NCI-H2171 (cell line): ENCODE results near the gene BMPR1B.

Experiments
- DNase-seq: peaks from one replicate; lab custom pipeline; 2025; lab: John Stamatoyannopoulos, UW

Gene BMPR1B

GRCh38 chr4:94757192-94758140 is at the start of gene BMPR1B:
Gene BMPR1B, plus strand, starts transcription at chr4:94757955. Its CDS starts 346,470 bp downstream, at chr4:95104425.
- peak; percentile 46 for DNase-seq

GRCh38 chr4:94711635-94712034 is 46.1 kb upstream of the BMPR1B start:
- DNase-seq: no peak

DNA sequence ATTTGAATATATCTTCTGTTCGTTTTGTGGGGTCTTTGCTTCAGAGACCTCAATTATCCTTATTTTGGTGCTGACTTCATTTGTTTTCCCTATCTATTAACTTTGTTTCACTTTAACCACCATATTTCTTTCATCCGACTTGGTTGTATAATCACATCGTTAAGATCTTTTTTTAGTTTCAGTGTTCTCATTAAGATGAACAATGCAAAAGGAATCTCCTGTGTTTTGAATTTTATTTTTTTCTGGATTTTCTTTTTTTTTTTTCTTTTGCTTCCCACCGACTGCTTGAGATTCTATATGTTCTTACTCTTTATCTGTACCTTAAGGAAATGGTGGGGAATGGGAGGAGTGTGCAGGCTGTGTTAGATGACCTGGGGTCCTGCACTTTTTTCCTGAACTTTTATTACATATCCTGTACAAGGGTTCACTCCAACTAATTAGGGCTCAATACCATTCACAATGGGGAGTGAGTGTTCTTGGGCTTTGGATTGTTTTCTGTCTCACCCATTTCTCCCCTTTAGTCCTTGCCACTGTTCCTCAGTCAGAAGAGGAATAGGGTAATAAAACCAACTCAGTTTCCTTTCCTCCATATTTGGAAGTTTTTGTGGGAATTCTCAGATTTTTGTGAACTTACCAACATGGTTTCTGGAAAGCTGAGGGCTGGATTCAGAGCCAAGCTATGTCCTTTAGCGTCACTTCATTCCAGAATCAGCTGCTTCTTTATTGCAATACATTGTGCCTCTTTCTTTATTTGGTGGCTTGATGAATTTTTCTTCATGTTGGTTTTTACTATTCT is 43.2 kb upstream of the BMPR1B start:
- DNase-seq: no peak

GRCh38 chr4:94715726-94716125 is 42.0 kb upstream of the BMPR1B start:
- no peak for DNase-seq

GRCh38 chr4:94721310-94721709 is 36.4 kb upstream of the BMPR1B start:
- no peak for DNase-seq

GRCh38 chr4:94722270-94722669 is 35.5 kb upstream of the BMPR1B start:
- no peak for DNase-seq

DNA sequence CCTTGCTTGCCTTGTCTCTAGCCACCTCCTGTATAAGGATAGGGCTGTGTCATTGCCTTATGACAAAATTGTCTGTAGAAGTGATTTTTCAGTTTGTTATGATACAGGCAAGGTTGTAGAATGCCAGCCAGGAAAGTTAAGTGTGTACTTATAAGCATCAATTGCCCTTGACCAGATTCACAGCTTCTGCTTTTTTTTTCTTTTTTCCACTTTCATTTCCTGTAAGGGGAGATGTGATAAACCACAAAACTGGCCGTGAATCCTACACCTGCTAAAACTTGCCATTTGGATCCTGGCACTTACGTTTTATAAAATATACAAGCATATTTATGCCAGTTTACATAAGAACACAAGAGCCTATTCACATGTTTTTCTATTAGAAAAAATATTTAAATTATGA is 35.0 kb upstream of the BMPR1B start:
- no peak for DNase-seq

- no peak for DNase-seq
Measured at GRCh38 chr4:94724016-94724790, 33.6 kb upstream of the BMPR1B start.

GRCh38 chr4:94726524-94727123 is 31.1 kb upstream of the BMPR1B start:
- DNase-seq: no peak

DNA sequence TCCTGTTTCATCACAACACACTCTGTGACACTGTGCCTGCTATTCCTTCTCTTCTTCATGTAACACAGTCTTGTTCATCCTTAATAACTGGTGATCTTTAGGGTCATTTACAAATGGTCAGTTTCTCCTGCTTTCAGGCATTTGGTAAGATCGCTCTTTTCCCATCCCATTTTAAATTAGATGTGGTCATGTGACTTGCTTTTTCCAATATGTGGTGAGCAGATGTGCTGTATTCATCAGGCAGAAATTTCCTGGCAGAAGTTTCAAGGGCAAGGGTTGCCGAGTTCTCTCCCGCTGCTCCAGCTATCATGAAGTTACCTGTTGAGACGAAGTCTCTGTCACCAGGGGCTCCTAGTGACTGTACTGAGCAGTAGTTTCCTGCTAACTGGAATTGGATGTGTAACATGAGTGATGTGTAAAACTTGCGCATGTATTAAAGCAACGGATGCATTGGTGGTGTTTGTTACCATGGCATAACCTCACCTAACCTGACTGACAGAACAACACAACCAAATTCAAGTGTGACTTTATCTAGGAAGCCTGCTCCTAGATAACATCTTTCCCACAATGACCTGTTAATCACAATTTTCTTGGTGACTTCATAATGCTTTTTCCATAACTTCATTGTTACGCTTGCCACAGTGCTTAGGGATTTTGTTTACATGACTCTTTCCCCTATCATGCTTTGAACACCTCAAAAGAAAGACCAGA is 29.5 kb upstream of the BMPR1B start:
- DNase-seq: no peak

DNA sequence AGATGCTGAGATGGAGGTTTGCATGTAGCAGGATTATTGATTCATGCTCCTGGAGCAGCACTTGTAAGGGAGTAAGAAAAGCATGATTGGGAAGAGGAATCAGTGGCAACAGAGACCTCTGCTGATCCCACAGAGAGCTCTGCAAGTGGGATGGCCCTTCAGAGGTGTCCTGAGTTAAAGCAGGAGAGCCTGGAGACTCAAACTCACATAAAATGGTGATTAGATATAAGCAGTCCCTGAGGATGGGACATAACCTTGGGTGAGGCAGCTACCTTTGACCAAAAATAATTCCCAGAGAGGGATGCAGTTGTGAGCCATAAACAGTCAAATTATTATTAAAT is 25.4 kb upstream of the BMPR1B start:
- DNase-seq: no peak

DNA sequence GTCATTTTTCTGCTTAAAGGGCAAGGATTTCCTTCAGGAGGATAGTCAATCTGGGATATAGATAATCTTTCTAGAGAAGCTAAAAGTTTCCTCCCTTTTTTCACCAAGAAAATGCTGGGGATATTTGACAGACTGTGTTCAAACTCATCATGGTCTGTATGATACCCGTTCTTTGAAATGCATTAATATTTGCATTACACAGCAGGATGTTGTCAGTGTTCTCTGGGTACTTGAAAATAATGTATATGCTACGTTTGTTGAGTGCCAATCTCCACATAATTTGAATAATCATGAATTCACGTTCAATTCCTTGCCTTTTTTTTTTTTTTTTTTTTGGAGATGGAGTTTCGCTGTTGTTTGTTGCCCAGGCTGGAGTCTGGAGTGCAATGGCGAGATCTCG is 18.0 kb upstream of the BMPR1B start:
- no peak for DNase-seq

DNA sequence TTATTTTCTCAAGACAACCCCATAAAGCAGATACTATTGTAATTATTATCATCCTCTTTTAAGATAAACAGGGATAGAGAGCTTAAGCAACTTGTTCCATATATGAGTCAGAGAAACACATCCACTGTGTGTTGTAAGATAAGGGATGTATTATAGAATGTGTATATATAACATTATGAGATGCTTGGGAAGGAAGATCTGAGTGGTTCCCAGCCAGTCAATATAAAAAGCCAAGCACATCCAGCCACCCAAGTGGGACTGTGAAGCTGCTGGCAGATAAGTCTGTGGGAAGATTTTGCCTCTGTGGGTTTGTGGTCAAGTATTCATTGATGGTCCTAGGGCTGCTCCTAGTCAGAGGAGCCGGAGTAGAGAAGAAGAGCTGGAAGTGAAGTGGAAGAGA is 16.5 kb upstream of the BMPR1B start:
- DNase-seq: no peak

GRCh38 chr4:94743838-94744237 is 13.9 kb upstream of the BMPR1B start:
- no peak for DNase-seq

DNA sequence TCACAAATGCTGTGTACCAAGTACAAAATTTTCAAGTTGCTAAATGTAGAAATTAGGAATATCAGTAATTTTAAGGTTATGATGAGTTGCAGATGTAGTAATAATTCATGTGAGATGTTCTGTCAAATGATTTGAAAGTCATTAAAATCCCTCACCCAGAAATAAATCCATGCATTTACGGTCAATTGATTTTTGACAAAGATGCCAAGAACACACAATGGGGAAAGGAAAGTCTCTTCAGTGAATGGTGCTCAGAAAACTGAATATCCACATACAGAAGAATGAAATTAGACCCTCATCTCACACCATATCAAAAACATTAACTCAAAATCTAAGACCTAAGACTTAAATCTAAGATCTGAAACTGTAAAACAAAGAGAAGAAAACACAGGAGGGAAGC is 12.9 kb upstream of the BMPR1B start:
- DNase-seq: no peak

DNA sequence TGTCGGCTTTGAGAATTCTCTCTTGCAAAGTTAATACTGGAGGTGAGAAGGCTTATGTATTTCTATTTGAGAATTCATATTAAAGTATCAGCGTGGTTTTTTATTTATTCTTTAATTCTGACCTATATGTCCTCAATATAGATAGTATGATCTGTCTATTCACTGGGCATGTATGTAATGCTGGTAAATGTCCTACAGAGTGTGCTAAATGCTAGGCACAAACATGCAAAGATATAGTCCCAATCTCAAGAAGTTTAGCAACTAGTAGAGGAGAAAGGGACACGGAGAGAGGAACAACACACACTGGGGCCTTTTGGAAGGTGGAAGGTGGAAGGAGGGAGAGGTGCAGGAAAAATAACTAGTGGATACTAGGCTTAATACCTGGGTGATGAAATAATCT is 11.0 kb upstream of the BMPR1B start:
- no peak for DNase-seq

GRCh38 chr4:94758141-94758699 is 465 bp downstream of the BMPR1B start:
- DNase-seq: no peak

DNA sequence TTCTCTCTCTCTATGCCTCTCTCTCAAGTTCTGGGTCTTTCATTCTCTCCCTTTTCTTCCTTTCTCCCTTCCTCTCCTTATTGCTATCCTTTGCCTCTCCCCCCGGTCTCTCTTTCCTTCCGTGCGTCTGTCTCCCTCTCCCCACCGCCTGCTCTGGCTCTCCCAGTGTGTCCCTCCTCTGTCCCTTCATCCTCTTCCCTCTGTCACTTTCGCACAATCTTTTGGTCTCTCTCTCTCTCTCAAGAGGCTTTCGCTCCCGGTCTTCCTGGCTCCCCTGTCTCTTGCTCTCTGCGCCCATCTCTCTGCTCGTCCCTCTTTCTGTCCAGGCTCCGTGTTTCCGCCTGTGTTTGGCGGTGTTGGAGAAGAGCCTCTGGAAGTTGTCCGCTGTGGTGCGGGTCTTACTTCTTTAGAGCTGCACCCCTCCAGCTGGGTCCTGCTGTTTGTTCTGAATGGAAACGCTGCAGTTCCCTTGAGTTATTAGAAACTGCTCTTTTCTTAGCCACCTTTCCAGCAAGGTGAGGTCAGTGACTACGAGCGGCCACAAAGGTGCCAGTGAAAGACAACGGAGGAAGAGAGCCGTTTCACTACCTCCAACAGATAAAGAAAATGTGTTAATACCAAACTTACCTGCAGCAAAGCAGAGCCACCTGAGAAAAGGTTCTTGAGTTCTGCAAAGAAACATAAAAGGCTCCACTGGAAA is 1.1 kb downstream of the BMPR1B start:
- DNase-seq: no peak

GRCh38 chr4:94759767-94760211 is 2.0 kb downstream of the BMPR1B start:
- DNase-seq: no peak

- no peak for DNase-seq
Measured at GRCh38 chr4:94762326-94762725, 4.6 kb downstream of the BMPR1B start.
